GM21529 (cell line): ENCODE data around the gene MICAL2.

Experiments used
- ATAC-seq: cut with Tn5 transposase; IDR thresholded peaks from one replicate; pipeline ENCODE4 v1.9.1; 2021; ENCODE audit not compliant: unreplicated experiment

MICAL2 gene

GRCh38 chr11:12224537-12224893, 114.1 kb downstream of the MICAL2 start:
- ATAC-seq = peak; percentile 95

- ATAC-seq = no peak
These were observed 114.8 kb downstream of the MICAL2 start for GRCh38 chr11:12225046-12225739.

GRCh38 chr11:12226093-12226492, 115.7 kb downstream of the MICAL2 start:
- ATAC-seq = no peak

DNA sequence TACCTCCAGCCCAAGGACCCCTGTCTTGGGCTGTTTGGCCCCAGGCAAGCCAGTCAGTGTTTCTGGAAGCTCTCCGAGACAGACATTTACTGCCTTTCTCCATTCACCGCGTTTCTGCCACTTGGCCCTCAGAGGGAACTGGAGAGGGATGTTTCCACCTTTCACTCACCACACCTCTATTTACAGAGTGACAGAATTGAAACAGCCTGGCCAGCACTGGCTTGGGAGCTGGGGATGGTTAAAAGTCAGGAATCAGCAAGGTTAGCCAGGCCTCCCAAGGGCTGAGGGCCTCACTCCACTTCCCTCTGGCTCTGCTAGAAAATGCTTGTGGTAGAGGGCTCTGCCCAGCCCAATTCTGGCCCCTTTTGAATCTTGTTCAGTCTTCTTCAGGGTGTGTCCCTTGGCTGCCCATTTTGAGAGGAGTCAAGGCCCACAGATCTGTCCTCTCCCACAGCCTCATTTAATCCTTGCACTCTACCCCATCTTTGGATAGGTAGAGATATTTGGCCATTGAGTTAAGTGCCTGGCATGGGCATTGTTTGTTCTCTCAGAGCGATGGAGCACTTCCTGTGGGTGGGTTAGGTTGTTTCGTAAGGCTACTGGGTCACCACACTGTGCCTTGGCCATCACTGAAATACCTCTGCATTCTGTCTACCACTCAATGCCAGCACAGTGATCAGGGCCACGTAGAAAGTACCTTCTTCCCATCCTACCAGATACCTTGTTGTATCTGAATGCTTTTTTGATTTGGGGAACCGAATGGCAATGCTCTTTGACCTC, 119.2 kb downstream of the MICAL2 start:
- no peak for ATAC-seq

DNA sequence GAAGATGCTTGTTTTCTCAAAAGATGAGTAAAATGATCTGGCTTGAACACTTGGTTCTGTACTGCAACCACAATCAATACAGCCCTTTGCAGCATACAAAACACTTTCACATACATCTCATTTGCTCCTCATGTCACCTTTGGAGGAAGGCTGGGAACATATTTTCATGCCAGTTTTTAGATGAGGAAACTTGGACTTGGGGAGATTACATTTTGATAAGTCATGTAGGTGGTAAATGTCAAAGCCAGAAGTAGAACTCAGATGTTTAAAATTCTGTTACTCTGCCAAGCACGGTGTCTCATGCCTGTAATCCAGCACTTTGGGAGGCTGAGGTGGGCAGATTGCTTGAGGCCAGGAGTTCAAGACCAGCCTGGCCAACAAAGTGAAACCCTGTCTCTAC, 121.8 kb downstream of the MICAL2 start:
- no peak for ATAC-seq

DNA sequence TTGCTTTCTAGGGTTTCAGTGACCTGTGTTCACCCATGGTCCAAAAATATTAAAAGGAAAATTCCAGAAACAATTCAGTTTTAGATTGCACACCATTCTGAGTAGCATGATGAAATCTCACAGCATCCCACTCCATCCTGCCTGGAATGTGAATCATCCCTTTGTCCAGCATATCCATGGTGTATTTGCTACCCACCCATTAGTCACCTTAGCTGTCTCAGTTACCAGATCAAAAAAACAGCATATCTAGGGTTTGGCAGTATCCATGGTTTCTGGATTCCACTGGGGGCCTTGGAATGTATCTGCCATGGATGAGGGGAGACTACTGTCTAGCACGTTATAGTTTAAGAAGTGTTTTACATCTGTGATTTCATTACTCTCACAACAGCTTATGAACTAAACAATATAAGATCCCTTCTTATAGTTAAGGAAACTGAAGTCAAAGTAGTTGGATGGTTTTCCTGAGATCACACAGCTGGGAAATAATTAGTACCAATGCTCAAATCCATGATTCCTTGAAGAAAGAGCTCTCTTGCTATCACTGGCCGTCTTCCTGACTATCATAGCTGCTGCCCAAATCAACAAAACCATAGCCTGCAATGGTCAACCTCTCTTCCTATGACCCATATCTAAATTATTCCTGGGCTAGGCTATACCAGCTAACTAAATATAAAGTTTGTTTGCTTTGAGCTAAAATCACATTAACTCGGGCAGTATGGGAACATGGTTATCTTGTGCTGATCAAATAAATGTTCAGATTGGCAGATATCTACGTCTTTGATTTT, 122.6 kb downstream of the MICAL2 start:
- no peak for ATAC-seq

GRCh38 chr11:12233602-12233925, 123.2 kb downstream of the MICAL2 start:
- ATAC-seq = no peak

DNA sequence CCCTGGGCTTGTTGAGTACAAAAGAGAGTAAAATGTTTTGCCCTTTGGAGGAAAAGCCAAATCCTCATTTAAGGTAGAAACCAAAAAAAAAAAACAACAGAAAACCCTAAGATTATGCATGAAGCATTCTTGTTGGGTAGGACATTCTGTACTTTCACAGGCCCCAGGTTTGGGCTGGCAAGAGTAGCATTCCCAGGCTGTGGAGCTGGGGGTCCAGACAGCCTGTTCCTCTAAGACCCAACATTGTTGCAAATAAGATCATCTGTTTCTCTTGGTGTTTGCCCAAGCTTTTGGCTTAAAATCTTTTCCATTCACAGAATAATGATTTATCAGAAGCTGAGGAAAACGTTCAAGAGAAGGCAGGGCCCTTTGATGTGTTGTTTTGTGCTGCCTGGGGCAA, 123.8 kb downstream of the MICAL2 start:
- no peak for ATAC-seq

DNA sequence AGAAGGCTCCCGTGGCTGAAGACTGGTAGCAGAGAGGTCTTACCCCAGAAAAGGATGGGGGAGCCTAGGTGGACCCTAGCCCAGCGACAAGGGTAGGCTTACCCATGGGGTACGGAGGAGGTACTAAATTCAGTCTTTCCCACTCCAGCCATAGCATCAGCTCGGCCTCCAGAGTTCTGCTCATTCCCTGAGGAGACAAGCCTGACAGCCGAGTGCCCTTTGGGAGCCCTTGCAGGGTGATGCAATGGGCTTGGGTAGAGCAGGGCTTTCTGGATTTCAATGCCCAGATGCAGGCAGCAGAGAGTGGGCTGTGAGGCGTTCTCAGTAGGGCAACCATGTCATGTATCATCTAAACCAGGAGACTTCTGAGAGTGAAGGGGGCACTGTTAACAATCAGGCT, 124.7 kb downstream of the MICAL2 start:
- no peak for ATAC-seq

- peak; percentile 21 for ATAC-seq
These were observed 125.2 kb downstream of the MICAL2 start for GRCh38 chr11:12235553-12235946.

DNA sequence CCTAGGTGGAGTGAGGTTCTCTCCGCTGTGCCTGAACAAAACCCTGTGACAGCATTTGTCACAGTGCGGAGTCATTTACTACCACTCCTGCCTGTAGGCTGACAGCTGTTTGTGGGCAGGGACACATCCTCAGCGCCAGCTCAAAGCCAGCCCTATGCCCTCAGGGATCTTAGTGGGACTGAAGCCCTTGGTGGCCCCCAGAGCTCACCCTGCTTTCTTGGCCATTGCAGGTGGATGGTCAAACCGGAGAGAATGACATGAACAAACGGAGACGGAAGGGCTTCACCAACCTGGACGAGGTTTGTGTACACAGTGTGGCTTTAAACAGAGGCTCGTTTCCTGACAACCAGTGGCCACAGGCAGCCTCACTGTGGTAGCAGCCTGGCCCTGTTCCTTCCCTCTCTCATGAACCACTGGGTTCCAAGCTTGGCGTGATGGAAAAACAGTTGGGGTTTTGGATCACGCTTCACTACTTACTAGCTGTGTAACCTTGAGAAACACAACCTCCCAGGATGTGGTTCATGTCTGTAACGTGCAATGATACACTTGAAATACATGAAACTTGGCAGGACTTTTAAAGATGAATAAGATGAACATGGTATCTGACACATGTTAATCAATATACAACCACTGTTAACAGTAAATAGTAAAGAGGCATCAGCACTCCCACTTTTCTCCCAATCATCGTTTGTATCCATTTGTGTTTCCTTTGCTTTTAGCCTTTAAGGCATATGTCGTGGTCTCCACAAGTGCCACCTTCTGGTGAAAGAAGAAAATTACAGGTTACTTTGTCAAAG, 125.8 kb downstream of the MICAL2 start:
- peak; percentile 71 for ATAC-seq

- no peak for ATAC-seq
These were observed 126.3 kb downstream of the MICAL2 start for GRCh38 chr11:12236744-12237101.

- ATAC-seq = no peak
These were observed 127.0 kb downstream of the MICAL2 start for GRCh38 chr11:12237381-12237784.

DNA sequence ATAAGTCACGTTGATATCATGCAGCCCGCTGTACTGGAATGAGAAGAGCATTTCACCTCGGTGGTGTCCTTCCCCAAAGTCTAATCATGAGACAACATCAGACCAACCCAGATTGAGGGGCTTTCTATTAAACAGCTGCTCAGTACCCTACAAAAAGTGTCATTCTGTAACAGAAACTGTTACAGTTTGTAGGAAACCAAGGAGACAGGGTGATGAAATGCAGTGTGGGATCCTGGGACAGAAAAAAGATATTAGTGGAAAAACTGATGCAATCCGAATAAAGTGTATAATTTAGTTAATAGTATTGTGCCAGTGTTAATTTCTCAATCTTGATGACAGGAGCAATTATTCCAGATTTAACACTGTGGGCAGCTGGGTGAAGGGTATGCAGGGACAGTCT, 128.0 kb downstream of the MICAL2 start:
- no peak for ATAC-seq

GRCh38 chr11:12239396-12239795, 129.0 kb downstream of the MICAL2 start:
- ATAC-seq = no peak

- no peak for ATAC-seq
These were observed 129.5 kb downstream of the MICAL2 start for GRCh38 chr11:12239804-12240371.

DNA sequence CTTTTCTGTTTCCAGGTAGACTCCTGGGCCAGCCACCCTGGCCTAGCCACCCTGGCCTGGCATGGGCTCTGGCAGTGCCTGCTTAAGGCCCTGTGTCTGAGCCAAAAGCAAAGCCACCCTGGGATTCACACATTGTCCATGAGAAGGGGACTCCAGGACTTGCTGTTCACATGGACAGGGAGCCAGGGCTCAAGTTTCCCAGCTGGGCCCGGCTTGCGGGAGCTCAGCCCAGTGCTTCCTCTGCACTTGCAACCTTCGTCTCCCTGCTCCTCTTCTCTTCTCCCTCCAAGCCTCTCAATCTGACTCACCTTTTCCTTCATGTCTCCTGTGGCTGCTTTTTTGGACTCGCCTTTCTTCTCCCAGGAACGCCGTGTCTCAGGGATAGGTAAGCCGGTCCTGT, 130.3 kb downstream of the MICAL2 start:
- no peak for ATAC-seq

DNA sequence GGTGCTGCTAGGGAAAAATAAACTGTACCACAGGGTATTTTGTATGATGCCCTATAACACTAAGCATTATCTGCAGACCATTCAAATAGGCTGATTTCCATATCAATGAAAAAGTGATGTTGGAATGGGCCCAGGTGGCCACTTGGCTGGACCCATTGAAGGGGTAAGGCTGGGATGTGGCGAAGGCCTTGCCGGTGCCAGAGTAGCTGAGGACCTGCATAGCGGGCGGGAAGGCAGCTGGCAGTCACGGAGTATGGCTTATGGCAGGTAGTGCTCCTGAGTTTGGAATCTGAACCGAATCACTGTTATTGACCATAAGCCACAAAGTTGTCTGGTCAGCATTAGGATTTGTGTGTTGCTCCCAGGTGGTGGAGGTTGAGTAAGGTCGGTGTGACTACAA, 131.0 kb downstream of the MICAL2 start:
- ATAC-seq = no peak

DNA sequence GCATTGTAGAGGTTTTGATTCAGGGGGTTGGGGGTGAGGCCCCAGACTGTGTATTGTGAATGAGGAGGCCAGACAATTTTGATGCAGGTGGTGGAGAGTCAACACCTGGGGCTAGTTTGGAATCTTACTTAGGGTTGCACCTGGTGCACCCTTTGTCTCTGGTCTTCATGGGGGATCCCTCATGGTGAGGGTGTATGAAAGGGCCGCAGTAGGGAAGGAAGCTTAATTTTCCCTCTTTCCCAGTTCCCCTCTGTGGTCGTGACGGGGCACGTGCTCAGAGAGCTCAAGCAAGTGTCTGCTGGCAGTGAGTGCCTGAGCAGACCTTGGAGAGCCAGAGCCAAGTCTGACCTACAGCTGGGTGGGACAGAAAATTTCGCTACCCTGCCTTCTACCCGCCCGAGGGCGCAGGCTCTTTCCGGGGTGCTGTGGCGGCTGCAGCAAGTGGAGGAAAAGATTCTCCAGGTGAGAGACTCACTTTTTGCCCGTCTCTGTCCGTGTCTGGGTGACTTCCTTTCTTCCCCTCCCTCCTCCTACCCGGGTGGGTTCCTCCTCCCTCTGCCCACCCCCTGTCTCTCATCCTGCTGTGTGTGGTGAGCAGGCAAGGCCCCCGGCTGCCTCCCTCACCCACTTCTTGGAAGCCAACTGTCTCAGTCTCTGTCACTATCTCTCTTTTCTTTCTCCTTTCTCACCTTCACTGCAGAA, 131.7 kb downstream of the MICAL2 start:
- ATAC-seq = no peak

DNA sequence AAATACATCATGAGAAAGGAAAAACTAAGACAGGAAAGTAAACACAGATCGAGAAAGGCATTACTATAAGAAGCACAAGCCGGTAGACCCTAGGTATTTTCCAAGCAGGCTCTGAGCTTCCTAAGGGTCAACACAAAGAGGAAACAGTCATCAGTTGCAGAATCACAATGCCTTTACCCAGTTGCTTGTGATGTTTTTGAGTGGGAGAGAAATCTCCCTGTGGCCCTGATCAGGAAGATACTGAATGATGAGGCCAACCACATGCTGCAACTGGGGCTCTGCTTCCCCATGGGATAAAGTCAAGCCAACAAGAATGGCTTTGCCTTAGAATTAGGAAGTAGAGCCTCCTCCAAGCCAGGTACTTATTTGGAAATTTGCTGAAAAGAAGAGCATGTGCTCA, 132.6 kb downstream of the MICAL2 start:
- ATAC-seq = no peak
